IPS DF 4.7 (cell line): ENCODE results near the gene GLOD5.
A peak's percentile ranks its signal among the peaks of the same experiment; 100 is the strongest.
"Not testable (repeated sequence)": the region's sequence is repeated elsewhere in the genome, so short reads cannot be mapped to it uniquely, and the experiment has no call there.

Experiments used
- DNase-seq: peaks from one replicate; pipeline ENCODE4 v3.0.0-alpha.2; 2013; ENCODE audit warnings: low spot score; ENCODE audit errors: extremely low read depth

The GLOD5 gene

GRCh38 chrX:48793935-48794334, 32.4 kb downstream of the GLOD5 start:
- no peak for DNase-seq

- DNase-seq: no peak
Observed at GRCh38 chrX:48794340-48794910, 32.9 kb downstream of the GLOD5 start.

DNA sequence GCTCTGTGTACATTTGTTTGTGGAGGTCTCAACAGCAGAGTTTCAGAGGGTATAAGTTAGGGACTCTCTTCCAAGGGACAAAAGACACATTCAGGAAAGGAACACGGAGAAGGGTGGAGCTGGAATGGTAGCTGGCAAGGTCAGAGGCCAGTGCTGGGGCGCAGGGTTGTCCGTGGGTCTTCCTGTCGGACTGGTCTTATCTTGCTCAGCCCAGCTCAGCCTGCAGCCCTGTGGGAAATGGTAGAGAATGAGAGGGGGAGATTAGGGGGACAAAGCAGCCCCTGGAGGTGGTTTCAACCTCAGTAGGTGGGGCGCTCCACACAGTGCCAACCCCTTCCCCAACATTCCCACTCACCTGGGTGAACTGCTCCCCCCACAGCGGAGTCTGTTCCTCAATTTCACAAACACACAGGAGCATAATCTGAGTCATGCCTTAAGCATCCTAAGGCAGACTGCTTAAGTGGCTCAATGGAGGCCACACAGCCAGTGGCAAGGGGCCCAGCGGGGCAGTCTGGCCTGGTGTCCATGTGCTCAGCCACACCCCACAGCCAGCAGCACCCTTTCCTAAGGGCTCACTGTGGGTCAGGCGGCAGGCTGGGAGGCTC, 33.5 kb downstream of the GLOD5 start:
- no peak for DNase-seq

DNA sequence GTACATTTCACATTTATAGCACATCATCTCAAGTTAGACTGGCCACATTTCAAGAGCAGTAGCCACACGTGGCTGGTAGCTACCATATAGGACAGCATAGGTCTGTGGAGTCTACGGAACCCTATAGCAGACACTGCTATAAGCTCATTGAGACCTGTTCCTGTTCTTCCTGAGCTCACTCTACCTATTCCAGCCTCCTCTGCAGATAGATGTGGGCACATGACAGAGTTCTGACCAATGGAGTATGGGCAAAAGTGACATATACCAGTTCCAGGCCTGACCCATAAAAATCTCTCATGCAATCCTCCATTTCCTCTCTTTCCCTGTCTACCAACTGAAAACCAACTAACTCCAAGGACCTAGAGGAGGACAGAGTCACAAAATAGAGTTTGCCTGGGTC, 36.8 kb downstream of the GLOD5 start:
- no peak for DNase-seq

- no peak for DNase-seq
Observed at GRCh38 chrX:48800574-48801279, 39.2 kb downstream of the GLOD5 start.

- peak; percentile 79 for DNase-seq
Observed at GRCh38 chrX:48801280-48802088, 39.9 kb downstream of the GLOD5 start, which contains the start of gene HDAC6. Gene HDAC6, plus strand, starts transcription at chrX:48802067. Its CDS starts 626 bp downstream, at chrX:48802693.

DNA sequence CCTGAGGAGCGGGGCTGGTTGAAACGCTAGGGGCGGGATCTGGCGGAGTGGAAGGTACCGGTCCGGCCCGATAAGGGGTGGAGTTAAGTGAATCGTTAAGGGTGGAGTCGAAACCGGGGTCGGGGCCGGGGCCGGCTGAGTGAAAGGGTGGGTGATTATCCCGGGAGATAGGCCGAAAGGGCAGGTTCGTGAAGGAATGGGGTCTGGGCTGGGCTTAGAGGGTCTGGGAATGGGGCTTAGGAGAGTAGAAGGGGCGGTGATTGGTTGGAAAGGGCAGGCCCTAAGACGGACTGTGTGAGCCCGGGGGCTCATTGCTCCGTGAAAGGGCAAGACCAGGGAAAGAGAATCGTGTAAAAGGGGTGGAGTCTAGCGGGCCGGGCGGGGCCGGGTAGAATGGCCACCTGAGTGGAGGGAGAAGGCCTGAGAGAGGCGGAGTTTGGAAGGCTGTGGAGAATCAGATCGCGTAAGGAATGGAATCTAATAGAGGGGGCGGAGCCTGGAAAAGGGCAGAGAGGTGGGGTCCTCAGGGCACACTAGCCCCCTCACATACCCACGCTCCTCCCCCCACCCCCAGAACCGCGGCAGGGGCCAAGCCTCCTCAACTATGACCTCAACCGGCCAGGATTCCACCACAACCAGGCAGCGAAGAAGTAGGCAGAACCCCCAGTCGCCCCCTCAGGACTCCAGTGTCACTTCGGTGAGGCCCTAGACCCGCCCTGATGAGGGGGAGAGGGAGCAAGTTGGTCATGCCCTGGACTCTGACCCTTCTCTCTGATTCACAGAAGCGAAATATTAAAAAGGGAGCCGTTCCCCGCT, 40.8 kb downstream of the GLOD5 start:
- no peak for DNase-seq

DNA sequence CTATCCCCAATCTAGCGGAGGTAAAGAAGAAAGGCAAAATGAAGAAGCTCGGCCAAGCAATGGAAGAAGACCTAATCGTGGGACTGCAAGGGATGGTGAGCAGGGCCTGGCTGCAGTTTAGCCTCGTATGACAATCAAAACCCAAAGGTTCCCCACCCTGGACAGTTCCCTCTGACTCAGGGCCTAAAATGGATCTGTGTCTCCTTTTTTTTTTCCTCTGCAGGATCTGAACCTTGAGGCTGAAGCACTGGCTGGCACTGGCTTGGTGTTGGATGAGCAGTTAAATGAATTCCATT, 41.3 kb downstream of the GLOD5 start:
- DNase-seq: no peak

DNA sequence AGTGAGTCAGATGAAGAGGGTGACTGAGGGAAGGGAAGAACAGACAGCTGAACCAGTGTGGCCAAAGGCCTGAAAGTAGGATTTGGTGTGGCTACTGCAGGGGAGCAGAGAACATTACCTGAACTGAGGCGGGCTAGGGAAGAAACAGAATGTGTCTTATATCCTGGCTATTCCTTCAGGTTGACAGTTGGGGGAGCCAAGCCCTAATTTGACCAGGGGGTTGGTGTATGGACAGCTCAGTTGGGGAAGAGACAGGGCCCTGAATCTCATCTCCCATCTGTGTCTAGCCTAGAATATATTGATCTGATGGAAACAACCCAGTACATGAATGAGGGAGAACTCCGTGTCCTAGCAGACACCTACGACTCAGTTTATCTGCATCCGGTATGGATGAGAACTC, 44.5 kb downstream of the GLOD5 start:
- DNase-seq: no peak

DNA sequence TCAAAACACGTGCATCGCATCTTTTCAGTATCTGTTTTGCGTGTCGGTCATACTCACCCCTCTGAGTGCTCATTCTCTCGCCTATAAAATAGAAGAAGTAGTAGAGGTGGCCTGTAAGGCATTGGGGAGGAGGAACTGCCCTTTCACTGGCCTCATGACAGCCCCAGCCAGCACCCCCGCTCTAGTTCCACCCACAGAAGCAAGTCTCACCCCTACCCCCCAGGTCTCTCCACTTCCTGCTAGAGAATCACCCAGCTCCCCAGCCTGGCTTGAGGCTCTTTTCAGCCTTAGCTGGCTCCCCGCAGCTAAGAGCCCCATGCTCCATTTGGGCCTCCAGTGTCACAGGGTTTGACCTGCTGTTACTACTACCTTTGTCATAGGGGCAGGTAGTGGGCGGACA, 52.1 kb downstream of the GLOD5 start:
- no peak for DNase-seq

DNA sequence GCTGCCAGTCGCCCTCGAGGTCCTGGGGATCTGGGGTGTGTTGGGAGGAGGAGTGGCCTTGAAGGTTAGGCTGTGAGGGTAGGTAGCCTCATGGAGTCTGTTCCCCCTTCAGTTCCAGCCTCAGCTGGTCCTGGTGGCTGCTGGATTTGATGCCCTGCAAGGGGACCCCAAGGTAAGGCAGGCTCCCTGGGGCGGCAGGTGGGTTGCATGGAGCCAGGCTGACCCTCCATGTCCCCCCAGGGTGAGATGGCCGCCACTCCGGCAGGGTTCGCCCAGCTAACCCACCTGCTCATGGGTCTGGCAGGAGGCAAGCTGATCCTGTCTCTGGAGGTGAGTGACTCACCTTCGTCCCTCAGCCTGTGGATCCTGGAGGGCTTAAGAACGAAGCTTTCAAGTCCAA, 53.2 kb downstream of the GLOD5 start:
- no peak for DNase-seq

GRCh38 chrX:48815266-48815665, 53.7 kb downstream of the GLOD5 start:
- no peak for DNase-seq

- DNase-seq: no peak
Observed at GRCh38 chrX:48816014-48816810, 54.7 kb downstream of the GLOD5 start.

DNA sequence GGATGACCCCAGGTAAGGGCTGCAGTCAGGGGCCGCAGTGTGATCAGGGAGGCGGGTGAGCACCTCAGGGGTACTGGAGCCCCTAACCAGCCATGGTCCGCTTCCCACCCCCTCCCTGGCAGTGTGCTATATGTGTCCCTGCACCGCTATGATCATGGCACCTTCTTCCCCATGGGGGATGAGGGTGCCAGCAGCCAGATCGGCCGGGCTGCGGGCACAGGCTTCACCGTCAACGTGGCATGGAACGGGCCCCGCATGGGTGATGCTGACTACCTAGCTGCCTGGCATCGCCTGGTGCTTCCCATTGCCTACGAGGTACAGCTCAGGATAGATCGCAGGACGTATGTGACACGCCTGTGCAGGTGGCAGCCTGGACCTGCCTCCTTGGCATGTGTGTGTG, 56.6 kb downstream of the GLOD5 start:
- no peak for DNase-seq

DNA sequence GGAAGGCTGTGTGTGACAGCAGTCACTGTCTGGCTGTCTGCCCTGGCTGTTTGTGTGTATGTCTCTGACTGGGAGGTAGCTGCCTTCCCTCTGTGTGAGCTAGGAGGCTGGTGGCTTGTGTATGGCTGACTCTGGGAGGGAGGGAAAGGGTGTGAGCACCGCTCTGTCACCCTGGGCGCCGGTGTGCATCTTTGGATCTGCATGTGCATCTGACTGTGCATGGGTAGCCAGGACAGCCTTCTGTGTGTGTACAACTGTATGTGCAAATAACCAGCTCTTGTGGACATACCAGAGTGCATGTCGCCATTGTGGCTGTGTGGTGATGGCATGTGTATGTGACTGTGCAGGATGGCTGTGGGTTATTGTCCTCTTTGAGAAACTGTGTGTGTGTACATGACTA, 57.3 kb downstream of the GLOD5 start:
- no peak for DNase-seq

GRCh38 chrX:48819394-48819793, 57.8 kb downstream of the GLOD5 start:
- DNase-seq: not testable (repeated sequence)

GRCh38 chrX:48823053-48823452, 61.5 kb downstream of the GLOD5 start:
- DNase-seq: no peak
